GM19467 (cell line): ENCODE measurements around the gene VDAC1.
"Not testable (repeated sequence)": the region's sequence is repeated elsewhere in the genome, so short reads cannot be mapped to it uniquely, and the experiment has no call there.

Experiments
- ATAC-seq: cut with Tn5 transposase; IDR thresholded peaks from one replicate; pipeline ENCODE4 v1.9.1; 2021; ENCODE audit warnings: mild to moderate bottlenecking, moderate library complexity; ENCODE audit not compliant: unreplicated experiment

VDAC1 gene

DNA sequence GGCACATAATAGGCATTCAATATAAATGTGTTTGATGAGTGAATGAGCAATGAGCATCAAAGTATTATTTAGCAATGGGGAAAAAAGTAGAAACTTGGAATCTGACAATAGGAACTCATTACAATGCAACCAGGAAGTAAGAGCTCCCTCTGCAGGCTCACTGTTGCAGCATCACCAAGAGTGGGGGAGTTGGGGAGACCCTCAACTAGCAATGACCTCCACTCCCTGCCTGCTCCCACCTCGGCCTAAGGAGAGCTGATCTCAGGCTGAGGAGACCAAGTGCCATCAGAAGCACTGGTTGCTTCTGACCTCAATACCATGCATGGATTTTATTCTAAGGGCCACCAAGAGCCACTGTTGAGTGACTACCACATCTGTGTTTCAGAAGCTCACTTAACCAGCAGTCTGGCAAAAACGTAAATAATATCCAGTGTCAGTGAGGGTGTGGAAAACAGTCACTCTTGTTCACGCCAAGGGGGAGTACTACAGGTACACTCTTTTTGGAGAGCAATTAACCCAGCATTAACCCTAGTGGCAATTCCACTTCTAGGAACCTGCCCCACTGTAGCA is 8.0 kb downstream of the VDAC1 start:
- no peak for ATAC-seq

DNA sequence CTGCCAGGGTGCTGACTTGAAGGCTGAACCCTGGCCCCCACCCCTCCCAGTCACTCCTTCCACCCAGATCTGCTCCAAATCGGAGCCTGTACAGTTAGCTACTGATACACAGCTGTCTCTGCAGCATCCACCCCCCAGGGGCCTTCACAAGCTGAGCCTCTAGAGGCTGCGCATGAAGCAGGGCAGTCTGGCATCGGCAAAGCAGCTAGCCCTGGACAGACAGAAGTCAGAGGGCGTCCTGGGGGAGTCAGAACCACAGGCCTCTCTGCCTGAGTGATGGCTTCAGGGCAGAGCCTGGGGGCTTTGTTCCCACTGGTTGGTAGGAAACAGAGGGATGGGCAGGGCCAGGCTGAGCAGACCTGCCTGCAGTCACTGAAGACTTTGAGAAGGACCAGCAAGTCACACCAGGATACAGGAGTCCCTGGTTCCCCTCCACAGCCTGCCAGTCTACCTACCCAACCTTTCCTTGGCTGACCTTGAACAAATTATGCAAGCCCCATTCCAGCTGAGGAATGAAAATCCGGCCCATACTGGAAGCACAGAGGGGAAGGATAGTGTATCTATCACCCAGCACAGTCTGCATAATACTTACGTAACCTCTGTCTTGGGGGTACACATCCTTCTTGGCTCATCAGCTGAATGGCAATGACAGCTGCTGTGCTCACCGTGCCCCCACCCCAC is 8.8 kb downstream of the VDAC1 start:
- ATAC-seq, result no peak

DNA sequence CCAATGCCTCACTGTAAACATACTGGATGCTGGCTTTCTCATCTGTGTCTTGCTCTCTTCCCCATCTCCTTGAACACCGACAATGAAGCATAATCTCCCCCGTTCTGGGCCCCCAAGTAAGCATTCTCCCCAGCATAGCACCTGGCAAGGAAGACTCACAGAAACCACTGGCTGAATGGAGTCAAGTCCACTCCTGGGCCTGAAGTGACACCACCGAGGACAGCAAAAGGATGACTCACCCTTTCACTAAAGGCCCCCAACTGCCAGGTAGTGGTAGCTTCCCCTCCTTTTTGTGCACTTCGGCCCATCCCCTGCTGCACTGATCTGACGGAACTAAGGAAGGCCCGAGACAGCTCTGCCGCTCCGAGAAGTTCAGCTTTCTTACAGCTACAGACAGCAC is 9.4 kb downstream of the VDAC1 start:
- ATAC-seq, result no peak

DNA sequence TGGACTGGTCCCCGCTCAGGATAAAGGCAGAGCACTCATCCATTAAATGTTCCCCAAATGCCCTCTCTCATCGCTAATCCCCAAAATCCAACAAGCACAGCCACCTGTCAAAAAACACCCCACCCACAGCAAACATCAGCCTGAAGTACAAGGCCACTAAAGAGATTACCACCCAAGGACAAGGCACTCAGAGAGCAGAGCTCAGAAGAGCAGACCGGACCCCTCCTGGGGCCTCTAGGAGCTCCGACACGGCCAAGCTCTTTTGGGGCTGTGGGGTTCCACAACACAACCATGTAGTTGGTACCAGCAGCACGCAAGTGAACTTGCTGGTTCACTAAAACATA is 9.8 kb downstream of the VDAC1 start:
- ATAC-seq, result no peak

DNA sequence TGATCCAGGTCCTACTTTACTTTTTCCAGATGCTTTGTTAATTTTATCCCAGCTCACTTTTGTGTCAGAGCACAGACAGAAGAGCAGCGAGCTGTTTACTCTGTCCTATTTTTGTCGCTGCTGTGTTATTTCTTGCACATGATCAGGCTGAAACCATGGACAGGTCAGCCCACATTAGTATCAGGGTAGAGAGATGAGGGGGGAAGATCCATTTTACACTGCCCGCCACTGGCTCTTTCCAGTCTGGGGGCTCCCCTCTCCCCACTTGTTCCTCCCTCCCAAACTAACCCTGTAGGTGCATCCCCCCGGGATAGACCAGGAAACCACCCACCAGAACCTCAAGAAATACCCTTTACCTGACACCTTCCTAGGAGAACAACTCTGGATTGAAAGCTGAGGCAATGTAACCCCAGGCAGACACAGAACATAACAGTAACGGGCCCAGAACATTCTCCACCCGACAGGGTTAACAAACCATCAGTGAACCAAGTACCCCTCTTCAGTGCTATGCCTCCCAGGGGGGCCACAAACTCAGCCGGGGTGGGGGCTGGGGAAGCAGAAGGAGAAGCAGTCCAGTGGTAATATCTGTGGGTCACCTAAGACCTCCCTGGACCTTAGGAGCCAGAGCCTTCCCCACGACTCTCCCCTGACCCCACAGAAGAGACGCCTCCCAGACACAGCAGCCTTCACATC is 10.3 kb downstream of the VDAC1 start:
- ATAC-seq, result no peak

DNA sequence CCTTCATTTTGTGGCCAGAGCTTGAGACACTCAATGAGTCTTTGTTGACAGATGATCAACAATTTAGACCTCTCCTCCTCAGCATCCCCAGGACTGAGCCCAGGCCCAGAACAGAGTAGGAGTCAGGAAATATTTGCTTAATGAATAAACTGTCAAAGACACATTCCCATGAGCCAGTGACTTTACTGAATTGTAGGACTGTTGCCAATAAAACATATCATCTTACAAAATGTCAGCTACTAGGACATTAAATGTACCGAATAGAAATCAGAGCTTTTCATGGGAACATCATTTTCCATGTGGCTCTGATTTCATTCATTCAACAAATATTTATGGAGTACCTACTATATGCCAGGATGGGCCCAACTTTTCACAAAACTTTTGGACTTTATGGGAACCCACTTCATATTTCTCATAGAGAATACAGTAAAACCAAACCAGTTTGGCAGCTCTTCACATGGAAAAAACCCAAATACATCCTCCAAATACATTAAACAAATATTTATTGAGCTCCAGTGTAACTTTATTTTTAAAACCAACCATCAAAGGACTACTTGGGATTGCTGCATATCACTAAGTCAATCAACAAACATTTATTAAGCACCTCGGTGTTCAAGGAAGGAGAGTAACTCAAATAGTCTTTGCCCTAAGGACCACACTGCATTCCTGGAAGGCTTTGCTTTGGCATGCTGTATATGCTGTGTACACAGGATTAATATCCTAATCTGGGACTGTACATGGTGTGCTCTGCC is 11.4 kb downstream of the VDAC1 start:
- ATAC-seq, result no peak

DNA sequence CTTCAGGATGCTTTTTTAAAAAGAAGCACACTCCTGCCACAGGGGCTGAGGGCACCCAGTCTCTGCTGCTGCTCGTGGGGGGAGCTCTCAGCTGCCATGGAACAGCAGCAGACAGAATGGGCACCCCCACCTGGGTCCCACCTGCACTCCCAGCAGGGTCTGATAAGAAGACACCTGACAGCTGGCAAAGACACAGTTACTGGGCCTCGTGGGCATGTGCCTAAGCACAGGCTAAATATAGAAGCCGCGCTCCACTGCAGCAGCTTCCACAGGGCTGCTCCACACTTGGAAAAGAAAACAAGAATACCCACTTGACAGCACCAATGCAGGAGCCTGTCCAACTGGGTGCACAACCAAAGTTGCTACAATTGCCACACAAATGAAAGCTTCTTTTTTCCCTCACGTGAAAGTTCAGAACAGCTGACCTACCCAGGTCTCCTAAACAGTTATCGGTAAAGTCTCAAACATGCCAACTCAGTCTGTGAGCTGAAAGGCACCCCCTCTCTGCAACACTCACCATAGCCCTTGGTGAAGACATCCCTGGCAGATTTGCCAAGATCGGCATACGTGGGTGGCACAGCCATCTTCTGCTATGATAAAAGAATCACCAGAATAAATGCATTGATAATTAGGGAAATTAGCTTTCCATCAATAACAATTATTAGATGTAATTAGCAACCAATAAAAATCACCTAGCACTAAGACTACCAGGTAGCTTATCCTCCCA is 12.2 kb downstream of the VDAC1 start:
- no peak for ATAC-seq

DNA sequence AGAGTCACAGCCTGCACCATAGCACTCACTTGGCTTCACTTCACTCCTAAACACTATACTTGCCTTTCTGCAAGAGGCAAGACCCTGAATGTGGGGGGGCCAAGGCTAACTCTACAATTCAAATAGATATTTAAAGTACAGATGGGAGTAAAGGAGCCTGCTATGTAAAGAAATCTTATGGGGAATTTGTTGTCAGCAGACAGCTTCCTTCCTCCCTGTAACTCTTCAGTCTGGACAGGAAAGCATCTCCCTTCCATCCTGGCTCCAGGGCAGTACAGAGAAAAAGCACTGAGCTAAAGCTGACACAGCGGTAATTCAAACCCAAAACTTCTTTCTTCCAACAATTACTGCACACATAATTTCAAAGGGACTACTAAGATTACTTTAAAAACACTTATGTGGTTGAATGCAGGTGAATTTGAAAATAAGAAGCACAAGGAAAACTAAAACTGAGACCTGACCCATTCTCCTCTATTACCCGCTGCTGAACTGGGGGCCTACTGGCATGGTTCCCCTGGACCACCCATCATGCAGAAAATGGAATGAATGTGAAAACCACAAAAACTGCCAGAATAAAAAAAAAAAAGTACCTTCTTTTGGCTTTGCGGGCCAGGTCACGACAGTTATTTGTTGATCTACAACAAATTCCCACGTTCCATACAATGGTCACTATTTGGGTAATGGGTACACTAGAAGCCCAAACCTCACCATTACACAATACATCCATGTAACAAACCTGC is 13.4 kb downstream of the VDAC1 start:
- ATAC-seq, result no peak

DNA sequence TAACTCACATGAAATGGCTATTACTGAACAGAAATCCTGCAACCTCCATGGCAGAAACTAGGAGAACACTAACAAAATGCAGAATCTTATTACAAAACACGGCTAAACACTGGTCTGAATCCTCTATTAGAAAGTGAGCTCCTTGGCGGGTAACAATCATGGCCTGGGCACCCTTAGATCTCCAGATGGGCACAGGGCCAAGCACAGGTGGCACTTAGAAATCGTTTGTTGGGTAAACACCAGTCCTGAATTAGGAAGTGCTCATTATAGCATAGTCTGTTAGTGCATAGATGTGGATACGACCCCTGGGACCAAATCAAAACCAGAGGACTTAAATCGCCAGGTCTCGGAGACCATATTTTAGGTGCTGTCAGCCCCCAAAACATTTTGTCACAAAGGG is 14.4 kb downstream of the VDAC1 start:
- no peak for ATAC-seq

DNA sequence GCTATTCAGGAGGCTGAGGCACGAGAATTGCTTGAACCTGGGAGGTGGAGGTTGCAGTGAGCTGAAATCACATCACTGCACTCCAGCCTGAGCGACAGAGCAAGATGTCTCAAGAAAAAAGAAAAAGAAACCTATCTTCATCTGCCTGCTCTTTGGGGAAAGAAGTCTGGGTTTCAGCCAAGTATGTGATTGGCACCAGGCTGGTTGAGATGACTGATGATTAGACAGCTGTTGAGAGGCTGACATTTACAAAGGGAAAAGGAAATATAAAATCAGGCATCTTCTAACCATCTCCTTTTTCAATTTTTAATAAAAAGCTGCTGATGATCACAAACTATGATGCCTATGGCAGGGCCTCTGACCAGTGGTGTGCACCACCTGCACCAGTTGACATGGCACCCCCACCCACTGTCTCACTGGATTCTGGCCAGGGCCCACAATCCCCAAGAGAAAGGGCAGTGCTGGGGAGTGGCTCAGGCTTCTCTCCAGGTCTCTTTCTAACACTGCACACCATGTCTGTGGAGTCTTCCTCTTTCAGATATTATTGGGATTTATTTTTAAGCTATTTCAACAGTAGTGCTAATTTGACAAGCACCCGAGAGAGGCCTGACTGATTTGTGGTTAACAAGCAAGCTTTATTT is 19.1 kb downstream of the VDAC1 start:
- ATAC-seq, result no peak

DNA sequence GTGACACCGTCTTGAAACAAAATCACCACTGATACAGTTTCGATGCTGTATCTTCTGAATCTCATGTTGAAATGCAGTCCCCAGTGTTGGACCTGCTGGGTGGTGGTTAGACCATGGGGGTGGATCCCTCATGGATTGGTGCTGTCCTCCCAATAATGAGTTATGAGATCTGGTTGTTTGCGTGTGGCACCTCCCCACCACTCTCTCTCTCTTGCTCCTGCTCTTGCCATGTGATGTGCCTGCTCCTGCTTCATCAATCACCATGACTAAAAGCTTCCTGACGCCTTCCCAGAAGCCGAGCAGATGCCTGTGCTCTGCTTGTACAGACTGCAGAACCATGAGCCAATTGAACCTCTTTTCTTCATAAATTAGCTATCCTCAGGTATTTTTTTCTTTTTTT is 21.1 kb downstream of the VDAC1 start:
- ATAC-seq, result no peak

DNA sequence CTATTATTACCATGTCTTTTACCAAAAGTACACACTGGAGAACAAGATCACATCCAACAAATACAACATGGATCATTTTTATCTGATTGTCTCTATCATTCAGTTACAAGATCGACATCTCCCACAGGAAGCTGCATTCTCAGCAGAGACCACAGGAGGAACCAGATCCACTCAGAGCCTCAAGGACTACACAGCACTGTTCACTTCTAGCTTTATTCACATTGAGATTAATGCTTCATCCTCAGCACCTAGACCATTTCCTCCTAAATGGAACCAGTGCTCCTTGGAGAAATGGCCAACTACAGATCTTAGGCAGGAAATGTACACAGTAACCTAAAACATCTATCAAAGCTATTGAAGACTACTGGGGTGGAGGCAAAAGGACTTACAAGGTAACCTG is 23.1 kb downstream of the VDAC1 start:
- ATAC-seq, result no peak

DNA sequence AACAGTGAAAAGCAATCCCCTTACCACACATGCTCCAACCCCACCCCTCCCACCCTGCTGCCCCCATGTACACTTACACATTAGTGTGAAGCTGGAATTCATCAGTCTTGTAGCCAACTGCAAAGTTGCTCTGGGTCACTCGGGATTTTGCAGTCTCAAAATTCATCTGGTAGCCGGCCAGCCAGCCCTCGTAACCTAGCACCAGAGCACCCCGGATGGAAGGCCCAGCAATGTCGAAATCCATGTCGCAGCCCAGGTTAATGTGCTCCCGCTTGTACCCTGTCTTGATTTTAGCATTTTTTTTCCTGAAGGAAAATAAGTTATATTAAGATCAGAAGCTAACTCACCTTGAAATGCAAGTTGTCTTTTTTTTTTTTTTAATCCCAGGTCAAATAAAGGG is 24.1 kb downstream of the VDAC1 start:
- no peak for ATAC-seq

DNA sequence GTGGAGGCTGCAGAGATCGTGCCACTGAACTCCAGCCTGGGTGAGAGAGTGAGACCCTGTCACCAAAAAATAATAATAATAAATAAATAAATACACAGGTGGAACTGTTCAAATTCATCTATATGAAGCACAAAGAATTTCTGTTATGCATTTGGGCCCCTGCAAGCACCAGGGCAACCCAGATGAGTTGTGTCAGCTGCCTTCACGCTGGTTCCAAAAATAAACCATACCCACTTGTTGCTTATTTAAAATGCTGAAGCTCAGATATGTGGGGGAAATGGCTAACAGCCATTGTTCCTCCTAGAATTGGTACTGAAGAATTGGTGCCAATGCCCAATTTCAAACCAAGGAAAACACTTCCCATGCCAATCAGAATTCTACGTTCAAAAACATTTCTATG is 25.8 kb downstream of the VDAC1 start:
- no peak for ATAC-seq

DNA sequence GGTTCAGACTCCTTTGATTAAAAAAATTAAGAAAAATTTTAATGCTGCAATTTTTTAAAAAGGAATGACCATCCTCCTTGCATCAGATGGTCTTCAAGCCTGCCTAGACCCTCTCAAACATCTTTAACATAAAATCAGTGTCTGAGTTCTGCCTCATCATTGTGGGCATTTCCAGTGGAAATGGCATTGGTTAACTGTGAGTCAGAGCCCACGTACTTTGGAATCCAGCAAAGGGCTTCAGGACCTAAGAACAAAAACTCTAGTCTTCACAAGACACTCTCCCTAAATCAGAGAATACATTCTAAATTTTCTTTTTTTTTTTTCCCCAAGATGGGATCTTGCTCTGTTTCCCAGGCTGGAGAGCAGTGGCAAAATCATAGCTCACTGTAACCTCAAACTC is 26.9 kb downstream of the VDAC1 start:
- no peak for ATAC-seq

DNA sequence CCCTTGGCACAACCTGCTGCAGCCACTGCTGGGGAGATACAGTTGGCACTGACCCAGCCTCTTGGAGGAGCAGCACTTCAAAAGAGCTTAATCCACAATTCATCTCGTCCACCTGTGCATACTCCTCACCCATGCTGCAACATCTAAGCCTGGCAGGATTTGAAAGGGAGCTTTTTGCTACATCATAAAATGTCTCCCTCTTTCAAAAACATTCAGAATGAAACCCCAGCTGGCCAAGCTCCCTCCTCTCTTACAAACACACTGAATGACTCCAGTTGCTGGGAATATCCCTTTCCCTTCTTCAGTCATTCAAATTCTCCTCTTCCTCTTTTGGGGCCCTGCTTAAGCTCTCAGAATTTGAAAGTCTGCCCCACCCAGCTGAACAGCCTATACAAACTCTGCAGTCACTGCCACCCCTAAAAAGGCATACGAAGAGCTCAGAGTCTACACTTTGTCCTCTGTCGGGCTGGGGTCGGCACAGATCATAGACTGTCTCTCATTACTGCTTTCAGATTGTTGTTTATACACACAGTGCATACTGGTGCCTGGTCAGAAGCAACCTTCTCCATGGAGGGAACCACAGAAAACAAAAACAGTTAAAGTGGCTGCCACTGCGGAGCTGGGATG is 27.5 kb downstream of the VDAC1 start:
- ATAC-seq, result no peak

DNA sequence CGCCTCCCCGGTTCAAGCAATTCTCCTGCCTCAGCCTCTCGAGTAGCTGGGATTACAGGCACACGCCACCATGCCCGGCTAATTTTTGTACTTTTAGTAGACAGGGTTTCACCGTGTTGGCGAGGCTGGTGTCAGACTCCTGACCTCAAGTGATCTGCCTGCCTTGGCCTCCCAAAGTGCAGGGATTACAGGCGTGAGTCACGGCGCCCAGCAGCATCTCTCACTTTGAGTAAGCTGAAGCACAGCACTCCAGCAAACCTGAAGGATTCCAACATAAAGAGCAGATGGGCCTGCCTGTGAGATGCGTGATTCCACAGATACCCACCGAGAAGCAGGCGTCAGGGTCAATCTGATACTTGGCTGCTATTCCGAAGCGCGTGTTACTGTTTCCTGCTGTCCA is 29.2 kb downstream of the VDAC1 start:
- ATAC-seq, result not testable (repeated sequence)

DNA sequence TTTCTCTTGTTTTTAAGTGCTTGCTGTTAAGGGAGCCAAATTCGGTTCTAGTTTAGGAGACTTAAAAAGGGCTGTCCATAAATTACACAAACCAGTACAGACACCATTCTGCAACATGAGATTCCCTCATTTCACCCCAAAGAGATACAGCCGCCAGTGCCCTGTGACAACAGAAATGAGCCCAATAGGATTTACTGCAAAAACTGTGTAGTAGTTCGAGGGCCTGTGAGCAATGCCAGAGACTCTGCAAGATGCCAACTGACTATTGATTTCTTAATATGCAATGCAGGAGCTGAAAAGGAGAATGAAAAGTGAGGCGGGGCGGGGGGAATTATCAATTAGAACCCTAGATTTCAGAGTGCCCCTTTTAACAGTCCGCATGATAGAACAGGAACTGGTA is 30.6 kb downstream of the VDAC1 start:
- ATAC-seq, result no peak

DNA sequence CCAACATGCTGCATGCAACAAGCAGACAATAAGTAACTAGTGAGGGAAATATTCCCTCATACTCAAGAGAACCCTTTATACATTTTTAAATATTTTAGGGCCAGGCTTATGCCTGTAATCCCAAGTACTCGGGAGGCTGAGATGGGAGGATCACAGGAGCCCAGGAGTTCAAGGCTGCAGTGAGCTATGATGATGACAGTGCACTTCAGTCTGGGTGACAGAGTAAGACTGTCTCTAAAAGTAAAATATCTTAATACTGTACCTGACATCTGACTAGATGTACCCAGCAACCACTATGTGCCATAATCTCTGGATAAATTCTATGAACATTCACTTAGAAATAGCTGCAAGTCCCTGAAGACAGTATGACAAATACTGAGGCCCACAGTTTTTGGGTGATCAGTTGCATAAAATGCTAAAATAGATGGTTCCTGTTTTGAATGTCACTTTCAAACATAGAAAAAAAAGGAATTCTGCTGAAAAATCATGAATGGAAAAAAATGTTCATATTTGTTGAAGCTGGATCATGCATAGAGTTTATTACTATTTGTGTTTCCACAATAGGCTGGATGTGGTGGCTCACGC is 34.4 kb downstream of the VDAC1 start:
- no peak for ATAC-seq
